MCF 10A (cell line): ENCODE results near the gene AAR2. TPM values are rescaled to one million over a fixed set of nuclear protein-coding genes. Genes with fewer than 3 reads are reported as not detected.

Source experiments
- BruUV-seq: library from RNA; stranded (reverse); fragments of 400-500 nt; replicated peaks from 2 replicates; lab custom pipeline; 2021; lab: Mats Ljungman, UMichigan
- CTCF ChIA-PET: fragments of 300-600 bp; sonication (Branson Sonifier 250); formaldehyde crosslinking; extraction: SDS; loops from one replicate; lab custom pipeline; 2021; ENCODE audit warnings: antibody characterized with exemption, inconsistent platforms; lab: Yijun Ruan, JAX
- POLR2A ChIA-PET: fragments of 300-600, 350-650 bp; sonication (Branson Sonifier 250); formaldehyde crosslinking; extraction: SDS; loops from one replicate; lab custom pipeline; 2020; ENCODE audit warnings: antibody characterized with exemption, inconsistent platforms; lab: Yijun Ruan, JAX
- DNase-seq: peaks from one replicate; pipeline ENCODE4 v3.0.0-alpha.2; 2018; ENCODE audit not compliant: unreplicated experiment
- H3K27ac Mint-ChIP-seq: one replicate; pipeline ENCODE4 v1.8.0; 2022; ENCODE audit warnings: mild to moderate bottlenecking, low read depth, mixed read lengths; ENCODE audit not compliant: unreplicated experiment
- H3K27me3 Mint-ChIP-seq: one replicate; pipeline ENCODE4 v1.8.0; 2022; ENCODE audit warnings: mixed read lengths; ENCODE audit not compliant: insufficient read depth, unreplicated experiment
- H3K36me3 Mint-ChIP-seq: one replicate; pipeline ENCODE4 v1.8.0; 2022; ENCODE audit warnings: mild to moderate bottlenecking, moderate library complexity, mixed read lengths; ENCODE audit not compliant: insufficient read depth, unreplicated experiment
- H3K4me1 Mint-ChIP-seq: one replicate; pipeline ENCODE4 v1.8.0; 2022; ENCODE audit warnings: mixed read lengths; ENCODE audit not compliant: insufficient read depth, unreplicated experiment
- H3K4me3 Mint-ChIP-seq: one replicate; pipeline ENCODE4 v1.8.0; 2022; ENCODE audit warnings: mild to moderate bottlenecking, moderate library complexity, mixed read lengths; ENCODE audit not compliant: unreplicated experiment
- H3K9me3 Mint-ChIP-seq: one replicate; pipeline ENCODE4 v1.8.0; 2022; ENCODE audit warnings: mixed read lengths; ENCODE audit not compliant: unreplicated experiment
- CTCF ChIP-seq: fragments of 200-600 bp; IDR thresholded peaks from one replicate; pipeline ENCODE4 v1.8.0; 2022; ENCODE audit warnings: antibody characterized with exemption, mild to moderate bottlenecking; ENCODE audit not compliant: unreplicated experiment
- intact Hi-C: fragments of 100-400 bp; cut with micrococcal nuclease; formaldehyde crosslinking; loops from 2 replicates; pipeline ENCODE4 v1.14.1; 2022
- total RNA-seq: library from RNA; stranded (reverse); gene quantifications from 2 replicates; pipeline ENCODE4 v1.2.3, GENCODE V29; 2022

AAR2 gene
- total RNA-seq, 1 experiment from 2014 or later: 21.0 TPM

DNA sequence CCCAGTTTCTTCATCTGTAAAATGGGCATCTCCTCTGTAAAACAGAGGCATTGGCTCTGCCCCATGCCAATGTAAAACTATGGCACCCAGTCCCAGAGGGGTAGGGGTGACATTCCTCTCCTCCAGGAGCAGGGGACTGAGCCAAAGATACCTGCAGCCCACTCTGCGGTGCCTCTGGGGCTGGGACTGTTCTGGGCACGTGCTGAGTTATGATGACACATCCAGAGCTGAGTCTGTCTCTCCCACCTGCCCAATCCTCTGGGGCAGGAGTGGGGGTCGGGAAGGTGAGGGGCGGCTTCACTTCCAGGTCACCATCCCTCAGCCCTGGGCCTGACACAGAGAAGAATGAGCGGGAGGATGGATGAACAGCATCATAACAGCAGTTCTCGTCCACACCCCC lies 29.9 kb downstream of the AAR2 start:
- no peaks in the 10 kb centered on the region for H3K27me3 Mint-ChIP-seq
- no peak for DNase-seq
- no TSS peak for BruUV-seq
- H3K27ac Mint-ChIP-seq: no peak overlapping the region
- H3K4me3 Mint-ChIP-seq: no peak overlapping the region
- no peaks in the 10 kb centered on the region for H3K9me3 Mint-ChIP-seq
- intact Hi-C loops: no loop called here
- ChIA-PET POLR2A (no interaction called here), CTCF (interaction anchor here (0.6 kb wide), 1 partner anchor 615 kb away, joined by 5 read pairs; no protein-coding TSS in a partner anchor)
- H3K4me1 Mint-ChIP-seq: no peaks in the 10 kb centered on the region
- H3K36me3 Mint-ChIP-seq: no peaks in the 10 kb centered on the region
- no peak for TF ChIP-seq CTCF

DNA sequence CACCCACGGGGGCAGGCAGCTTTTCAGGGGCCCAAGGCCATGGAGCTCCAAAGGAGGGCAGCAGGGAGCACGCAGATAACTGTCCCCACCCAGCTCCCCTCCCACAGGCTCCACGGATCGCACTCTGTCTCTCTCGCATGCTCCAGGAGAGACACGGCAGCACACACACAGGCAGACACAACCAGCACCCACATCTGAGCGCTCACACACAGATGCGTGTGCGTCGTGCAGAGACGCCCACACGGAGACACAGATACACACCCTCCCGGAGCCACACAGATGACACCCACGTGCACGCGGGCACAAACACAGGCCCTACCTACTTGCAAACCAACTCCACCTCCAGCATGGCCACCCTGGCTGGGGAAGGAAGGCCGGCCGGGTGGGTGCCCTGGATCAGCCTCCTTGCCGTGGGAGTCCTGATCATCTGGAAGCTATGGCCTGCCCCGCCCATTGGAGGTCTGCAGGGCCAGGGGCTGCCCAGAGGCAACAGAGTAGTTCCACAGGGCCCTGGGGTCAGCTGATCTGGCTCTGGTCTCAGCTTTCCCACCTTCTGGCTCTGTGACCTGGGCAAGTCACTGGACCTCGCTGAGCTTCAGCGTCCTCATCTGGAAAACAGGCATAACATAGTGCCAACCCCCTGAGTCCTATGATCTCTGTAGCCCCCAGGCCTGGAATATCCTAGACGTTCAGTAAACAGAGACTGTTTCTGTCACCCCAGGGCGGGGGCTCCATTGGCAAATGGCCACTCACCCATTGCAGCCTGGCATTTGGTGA lies 31.5 kb downstream of the AAR2 start:
- Mint-ChIP-seq H3K4me1 (no peaks in the 10 kb centered on the region), H3K27me3 (no peaks in the 10 kb centered on the region), H3K36me3 (no peaks in the 10 kb centered on the region), H3K4me3 (no peak overlapping the region), H3K27ac (no peak overlapping the region), H3K9me3 (no peaks in the 10 kb centered on the region)
- POLR2A ChIA-PET: interaction anchor here (0.5 to 0.7 kb wide), 2 partner anchors 129 to 161 kb away, joined by 3 read pairs; no protein-coding TSS in a partner anchor
- no peak for TF ChIP-seq CTCF
- no TSS peak for BruUV-seq
- CTCF ChIA-PET: interaction anchor here (0.8 to 2.7 kb wide), 2 partner anchors 90 to 172 kb away, joined by 3 to 8 read pairs; no protein-coding TSS in a partner anchor
- DNase-seq: no peak
- intact Hi-C loops: no loop called here

- H3K36me3 Mint-ChIP-seq: no peaks in the 10 kb centered on the region
- no peak overlapping the region for H3K27ac Mint-ChIP-seq
- no peak for TF ChIP-seq CTCF
- no peaks in the 10 kb centered on the region for H3K9me3 Mint-ChIP-seq
- no peaks in the 10 kb centered on the region for H3K4me1 Mint-ChIP-seq
- CTCF ChIA-PET: interaction anchor here (0.8 to 2.7 kb wide), 3 partner anchors 10 to 171 kb away, joined by 3 to 8 read pairs (median 3); no protein-coding TSS in a partner anchor
- POLR2A ChIA-PET: interaction anchor here (0.7 kb wide), 2 partner anchors 47 to 160 kb away, joined by 3 read pairs; no protein-coding TSS in a partner anchor
- no TSS peak for BruUV-seq
- intact Hi-C loops: no loop called here
- H3K27me3 Mint-ChIP-seq: no peaks in the 10 kb centered on the region
- H3K4me3 Mint-ChIP-seq: no peak overlapping the region
- DNase-seq: no peak
Observed at GRCh38 chr20:36268440-36269342, 32.4 kb downstream of the AAR2 start.

GRCh38 chr20:36269507-36269906 lies 33.2 kb downstream of the AAR2 start:
- Mint-ChIP-seq H3K4me1 (no peaks in the 10 kb centered on the region), H3K27ac (no peak overlapping the region), H3K9me3 (no peaks in the 10 kb centered on the region), H3K36me3 (no peaks in the 10 kb centered on the region), H3K27me3 (no peaks in the 10 kb centered on the region), H3K4me3 (no peak overlapping the region)
- ChIA-PET POLR2A (no interaction called here), CTCF (interaction anchor here (1.3 to 2.7 kb wide), 2 partner anchors 9 to 170 kb away, joined by 3 to 8 read pairs; no protein-coding TSS in a partner anchor)
- intact Hi-C loops: no loop called here
- no peak for TF ChIP-seq CTCF
- no peak for DNase-seq
- no TSS peak for BruUV-seq
